Psoas muscle (tissue), 8 donors: ENCODE results near the gene JMJD1C. TPM values are rescaled to one million over a fixed set of nuclear protein-coding genes. Genes with fewer than 3 reads are reported as not detected.

ENCODE experiments used
- ATAC-seq, 4 donors: fragments of 200-7000 bp; cut with Tn5 transposase; one replicate each; pipeline ENCODE4 v1.9.1; 2020; ENCODE audit warnings: moderate library complexity in 3 of 4, mild to moderate bottlenecking in 2 of 4
- DNase-seq, 2 donors: peaks; one replicate each; pipeline ENCODE4 v3.0.0-alpha.2; 2020
- H3K27ac ChIP-seq: fragments of 200-600 bp; one replicate; pipeline ENCODE4 v1.8.0; 2022
- H3K27me3 ChIP-seq, 3 donors: fragments of 200-600 bp in 1 of 3; one replicate each; pipeline versions ENCODE4 v1.6.1 to v1.8.0; 2013 to 2022; ENCODE audit warnings: low read length in 2 of 3, mild to moderate bottlenecking in 2 of 3, moderate library complexity in 1 of 3; ENCODE audit not compliant: insufficient read depth in 3 of 3
- H3K36me3 ChIP-seq, 2 donors: fragments of 200-600 bp in 1 of 2; one replicate each; pipeline versions ENCODE4 v1.6.1 to v1.8.0; 2013 to 2022; ENCODE audit warnings: low read depth in 1 of 2, mild to moderate bottlenecking in 1 of 2, moderate library complexity in 1 of 2; ENCODE audit not compliant: insufficient read depth in 1 of 2
- H3K4me1 ChIP-seq: fragments of 200-600 bp; one replicate; pipeline ENCODE4 v1.8.0; 2022
- H3K4me3 ChIP-seq: fragments of 200-600 bp; one replicate; pipeline ENCODE4 v1.8.0; 2022; ENCODE audit warnings: mild to moderate bottlenecking
- H3K9me3 ChIP-seq: fragments of 200-600 bp; one replicate; pipeline ENCODE4 v1.8.0; 2022
- WGBS, 3 donors: extraction: QIAGEN DNeasy Blood & Tissue Kit; methylation state at CpG; one replicate each; pipeline versions ENCODE4 v1.1.6 to v1.1.7; 2013; 5-methylcytosine and 5-hydroxymethylcytosine counted together
- intact Hi-C, 2 donors: fragments of 100-400 bp; cut with DNase I; formaldehyde crosslinking; loops; one replicate each; pipeline versions ENCODE4 v1.11.0 to v1.14.2; 2022
- polyA plus RNA-seq, 3 donors: library from polyadenylated mRNA; stranded (reverse); fragments of 200-250 nt; gene quantifications; one replicate each; pipeline ENCODE4 v1.2.3, GENCODE V29; 2013
- total RNA-seq, 4 donors: library from RNA; stranded (reverse); fragmentation: NEBNext Ultra II Directional in 2 of 4; extraction: Animal tissue kit (Norgen Biotek cat#: 25700) in 2 of 4; gene quantifications; one replicate each; pipeline versions ENCODE4 v1.2.1 to v1.2.4, GENCODE V29; 2021 to 2023
- TF ChIP-seq, protein P1 (sequence below): fragments of 200-600 bp; IDR thresholded peaks from one replicate; pipeline ENCODE4 v1.8.0; 2022; ENCODE audit warnings: antibody characterized with exemption
- donor health status: healthy with polysubstance abuse.
- donor health status: DM: no; HTN: no; CAD: no; lungs with moderate emphysema.
- donor health status: Bipolar disorder and iron deficiency.
- donor health status: healthy.
- donor health status: DM: yes; HTN: yes; CAD: no.
- donor health status: DM: no; HTN: no; CAD: no.
- donor health status: DM: no; HTN: no; CAD: no.
- donor health status: DM: yes; HTN: yes; CAD: no.

JMJD1C gene
- total and polyA plus RNA-seq, 7 donors = 17.5 to 74.4 (median 28.8) TPM

DNA sequence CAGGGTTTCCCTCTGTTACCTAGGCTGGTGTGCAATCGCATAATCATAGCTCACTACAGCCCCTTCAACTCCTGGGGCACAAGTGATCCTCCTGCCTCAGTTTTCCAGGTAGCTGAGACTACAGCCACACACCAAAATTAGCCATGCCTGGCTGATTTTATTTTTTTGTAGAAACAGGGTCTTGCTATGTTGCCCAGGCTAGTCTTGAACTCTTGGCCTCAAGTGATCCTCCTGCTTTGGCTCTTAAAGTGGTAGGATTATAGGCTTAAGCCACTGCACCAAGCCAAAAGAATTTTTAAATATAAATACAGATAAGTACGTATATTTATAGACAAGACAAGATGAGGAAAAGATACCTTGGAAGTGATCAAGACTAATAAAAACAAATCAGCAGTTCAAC is 215.7 kb downstream of the JMJD1C start:
- Histone ChIP-seq H3K36me3 (peaks cover 0 to 12% of the 10 kb centered on the region in 2 donors), H3K27ac (no peak overlapping the region), H3K4me1 (peaks cover 54% of the 10 kb centered on the region), H3K4me3 (no peak overlapping the region), H3K27me3 (no peaks in the 10 kb centered on the region), H3K9me3 (no peaks in the 10 kb centered on the region)
- 67 to 81% (median 70%) methylated on average over 2 of the region's 2 CpGs for WGBS, 3 donors
- ATAC-seq (no peak), DNase-seq (no peak)
- TF ChIP-seq, protein P1, sequence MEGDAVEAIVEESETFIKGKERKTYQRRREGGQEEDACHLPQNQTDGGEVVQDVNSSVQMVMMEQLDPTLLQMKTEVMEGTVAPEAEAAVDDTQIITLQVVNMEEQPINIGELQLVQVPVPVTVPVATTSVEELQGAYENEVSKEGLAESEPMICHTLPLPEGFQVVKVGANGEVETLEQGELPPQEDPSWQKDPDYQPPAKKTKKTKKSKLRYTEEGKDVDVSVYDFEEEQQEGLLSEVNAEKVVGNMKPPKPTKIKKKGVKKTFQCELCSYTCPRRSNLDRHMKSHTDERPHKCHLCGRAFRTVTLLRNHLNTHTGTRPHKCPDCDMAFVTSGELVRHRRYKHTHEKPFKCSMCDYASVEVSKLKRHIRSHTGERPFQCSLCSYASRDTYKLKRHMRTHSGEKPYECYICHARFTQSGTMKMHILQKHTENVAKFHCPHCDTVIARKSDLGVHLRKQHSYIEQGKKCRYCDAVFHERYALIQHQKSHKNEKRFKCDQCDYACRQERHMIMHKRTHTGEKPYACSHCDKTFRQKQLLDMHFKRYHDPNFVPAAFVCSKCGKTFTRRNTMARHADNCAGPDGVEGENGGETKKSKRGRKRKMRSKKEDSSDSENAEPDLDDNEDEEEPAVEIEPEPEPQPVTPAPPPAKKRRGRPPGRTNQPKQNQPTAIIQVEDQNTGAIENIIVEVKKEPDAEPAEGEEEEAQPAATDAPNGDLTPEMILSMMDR = no peak
- intact Hi-C loops = no loop called here

DNA sequence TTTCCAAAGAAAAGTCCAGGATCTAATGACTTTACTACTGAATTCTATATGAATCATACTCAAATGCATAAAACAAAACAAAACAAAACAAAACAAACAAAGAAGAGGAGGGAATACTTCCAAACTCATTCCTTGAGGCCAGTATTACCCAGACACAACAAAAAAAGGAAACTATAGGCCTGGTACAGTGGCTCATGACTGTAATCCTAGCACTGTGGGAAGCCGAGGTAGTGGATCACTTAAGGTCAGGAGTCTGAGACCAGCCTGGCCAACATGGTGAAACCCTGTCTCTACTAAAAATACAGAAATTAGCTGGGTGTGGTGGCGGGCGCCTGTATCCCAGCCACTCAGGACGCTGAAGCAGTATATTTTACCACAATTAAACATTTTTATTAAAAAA is 218.0 kb downstream of the JMJD1C start:
- intact Hi-C loops = no loop called here
- no peak overlapping the region for H3K4me3 ChIP-seq
- ATAC-seq (peak; percentile 46 to 75 (median 56)), DNase-seq (no peak)
- H3K27ac ChIP-seq = no peak overlapping the region
- no peaks in the 10 kb centered on the region for H3K9me3 ChIP-seq
- peaks cover 36% of the 10 kb centered on the region for H3K4me1 ChIP-seq
- TF ChIP-seq, protein P1 = no peak
- 50 to 83% (median 71%) methylated on average over 4 of the region's 4 CpGs for WGBS, 3 donors
- H3K36me3 ChIP-seq = peaks cover 0 to 12% of the 10 kb centered on the region in 2 donors
- H3K27me3 ChIP-seq = no peaks in the 10 kb centered on the region

DNA sequence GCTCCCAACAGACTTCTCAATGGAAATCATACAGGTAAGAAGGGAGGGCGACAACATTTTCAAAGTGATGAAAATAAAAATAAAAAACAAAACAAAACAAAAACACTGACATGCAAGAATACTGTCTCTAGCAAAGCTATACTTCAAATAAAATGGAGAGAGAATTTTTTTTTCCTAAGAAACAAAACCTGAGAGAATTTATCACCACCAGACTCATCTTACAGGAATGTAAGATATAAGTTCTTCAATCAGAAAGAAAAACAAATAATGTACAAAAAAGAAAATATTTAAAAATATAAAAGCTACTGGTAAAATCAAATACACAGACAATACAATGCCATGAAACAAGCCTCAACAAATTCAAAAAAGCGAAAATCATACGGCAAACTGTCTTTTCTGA is 219.4 kb downstream of the JMJD1C start:
- DNase-seq (no peak), ATAC-seq (no peak)
- Histone ChIP-seq H3K27me3 (no peaks in the 10 kb centered on the region), H3K4me1 (peaks cover 40% of the 10 kb centered on the region), H3K9me3 (no peaks in the 10 kb centered on the region), H3K36me3 (peaks cover 0 to 12% of the 10 kb centered on the region in 2 donors), H3K27ac (no peak overlapping the region), H3K4me3 (no peak overlapping the region)
- 96 to 100% (median 99%) methylated on average over 3 of the region's 3 CpGs for WGBS, 3 donors
- intact Hi-C loops = no loop called here
- TF ChIP-seq, protein P1 = no peak

DNA sequence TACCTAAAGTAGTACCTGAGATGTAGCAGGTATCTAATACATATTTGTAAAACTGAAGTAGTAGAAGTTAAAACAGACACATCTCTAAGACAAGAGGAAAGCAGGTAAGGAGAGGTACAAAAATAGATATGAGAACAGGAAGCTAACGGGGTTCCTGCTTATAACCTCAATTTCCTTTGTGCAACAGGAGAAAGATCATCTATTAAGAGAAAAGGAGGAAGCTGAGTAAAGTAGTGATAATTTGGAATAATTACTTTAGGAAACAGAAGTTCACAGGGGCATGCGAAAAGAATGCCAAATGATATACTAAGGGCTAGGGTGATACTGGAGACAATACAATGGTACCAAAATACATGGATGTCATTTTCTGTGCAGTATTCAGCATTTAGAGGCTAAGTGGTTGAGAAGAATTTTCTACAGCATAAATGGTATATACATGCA is 223.9 kb downstream of the JMJD1C start:
- intact Hi-C loops = loop anchor here in 1 of 2 donors (2.0 kb wide), 1 partner anchor 21 kb away; no protein-coding TSS in a partner anchor
- Histone ChIP-seq H3K36me3 (no peaks in the 10 kb centered on the region), H3K27ac (no peak overlapping the region), H3K4me3 (no peak overlapping the region), H3K4me1 (peaks cover 49% of the 10 kb centered on the region), H3K9me3 (no peaks in the 10 kb centered on the region), H3K27me3 (no peaks in the 10 kb centered on the region)
- WGBS, 3 donors = 64 to 74% (median 64%) methylated on average over 2 of the region's 2 CpGs
- TF ChIP-seq, protein P1 = no peak
- no peak for ATAC-seq
- DNase-seq = no peak

DNA sequence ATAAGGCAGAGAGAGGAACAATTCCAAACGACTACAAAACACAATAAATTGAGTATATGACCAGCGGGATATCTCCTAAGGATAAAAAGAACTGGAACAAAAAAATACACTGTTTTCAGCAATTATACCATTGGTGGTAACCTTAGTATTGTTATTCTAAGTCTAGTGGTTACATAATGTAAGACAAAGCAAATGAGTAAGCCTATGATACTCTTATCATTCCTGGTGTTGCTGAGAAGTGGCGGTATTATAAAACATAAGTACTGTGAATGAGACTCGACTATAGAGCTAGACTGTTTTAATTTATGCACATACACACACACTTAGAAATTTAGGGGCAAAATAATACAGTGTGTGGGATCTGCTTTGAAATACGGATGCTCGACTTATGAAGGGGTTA is 225.0 kb downstream of the JMJD1C start:
- 82 to 86% (median 83%) methylated on average over 6 of the region's 6 CpGs for WGBS, 3 donors
- H3K4me3 ChIP-seq = no peak overlapping the region
- ATAC-seq (no peak), DNase-seq (no peak)
- no peaks in the 10 kb centered on the region for H3K36me3 ChIP-seq
- peaks cover 49% of the 10 kb centered on the region for H3K4me1 ChIP-seq
- TF ChIP-seq, protein P1 = no peak
- no peaks in the 10 kb centered on the region for H3K9me3 ChIP-seq
- no peak overlapping the region for H3K27ac ChIP-seq
- H3K27me3 ChIP-seq = no peaks in the 10 kb centered on the region
- intact Hi-C loops = no loop called here
